K562 (cell line): Measurements from ENCODE around the gene WDR49. TPM values are rescaled to one million over a fixed set of nuclear protein-coding genes. Genes with fewer than 3 reads are reported as not detected.

Experiments used
- ATAC-seq: fragments of 200-7000 bp; cut with Tn5 transposase; 3 replicates; pipeline ENCODE4 v1.9.1; 2020; ENCODE audit warnings: moderate library complexity
- BruUV-seq: library from RNA; stranded (reverse); fragments of 400-500 nt; replicated peaks from 2 replicates; lab custom pipeline; 2021; lab: Mats Ljungman, UMichigan
- CTCF ChIA-PET: fragments of 300-600 bp; formaldehyde crosslinking; extraction: SDS; loops from one replicate; lab custom pipeline; 2021; ENCODE audit warnings: low intra/inter-chr PET ratio; lab: Yijun Ruan, JAX
- POLR2A ChIA-PET: fragments of 300-600, 350-650 bp; sonication (Branson Sonifier 250); formaldehyde crosslinking; extraction: SDS; loops from one replicate; lab custom pipeline; 2021; ENCODE audit warnings: antibody characterized with exemption, inconsistent platforms; lab: Yijun Ruan, JAX
- DNase-seq, 4 experiments: peaks; one replicate each; pipeline versions ENCODE4 v3.0.0 to v3.0.0-alpha.2; 2011 to 2018; ENCODE audit warnings: low spot score in 3 of 4, mixed read lengths in 3 of 4; ENCODE audit errors: extremely low read depth in 1 of 4
- FAIRE-seq: peaks from 2 replicates; lab custom pipeline; 2011; peaks lifted over from hg19 to GRCh38; lab: Jason Lieb, UNC
- H2AFZ ChIP-seq: 2 replicates; pipeline ENCODE4 v1.6.0; 2011; ENCODE audit warnings: low read depth, low read length, control low read depth, inconsistent platforms
- H3K27ac ChIP-seq: fragments of 200-600 bp; 3 replicates; pipeline ENCODE4 v1.8.0; 2011; ENCODE audit warnings: low read depth, mild to moderate bottlenecking, control low read depth, inconsistent platforms, low read length, moderate library complexity, mixed read lengths; ENCODE audit errors: extremely low read depth
- H3K27me3 ChIP-seq, 2 experiments: fragments of 300-600 bp in 1 of 2; 2 replicates in 1 of 2; 3 replicates in 1 of 2; pipeline versions ENCODE4 v1.6.0 to v1.8.0; 2011; ENCODE audit warnings: inconsistent platforms in 2 of 2, low read length in 2 of 2, mild to moderate bottlenecking in 1 of 2, mixed read lengths in 1 of 2, moderate library complexity in 1 of 2; ENCODE audit not compliant: control insufficient read depth in 2 of 2, insufficient read depth in 2 of 2
- H3K36me3 ChIP-seq: fragments of 300-600 bp; 3 replicates; pipeline ENCODE4 v1.8.0; 2011; ENCODE audit warnings: mild to moderate bottlenecking, low read length, inconsistent platforms; ENCODE audit not compliant: control insufficient read depth, insufficient read depth
- H3K4me1 ChIP-seq, 2 experiments: fragments of 200-600 bp in 1 of 2; replicated peaks in 1 of 2; 2 replicates in 1 of 2; 3 replicates in 1 of 2; pipeline versions ENCODE4 v1.5.1 to v1.8.0; 2011; ENCODE audit warnings: inconsistent platforms in 2 of 2, low read length in 2 of 2, mild to moderate bottlenecking in 1 of 2, mixed read lengths in 1 of 2, moderate library complexity in 1 of 2; ENCODE audit not compliant: control insufficient read depth in 2 of 2, insufficient read depth in 2 of 2
- H3K4me2 ChIP-seq: 2 replicates; pipeline ENCODE4 v1.6.1; 2011; ENCODE audit warnings: low read length, control low read depth, inconsistent platforms, mixed read lengths; ENCODE audit not compliant: insufficient read depth
- H3K4me3 ChIP-seq: fragments of 200-600 bp; sonication (generic), shearing (Covaris generic); 2 replicates; pipeline ENCODE4 v1.5.1; 2016; ENCODE audit warnings: control low read depth, inconsistent platforms
- H3K79me2 ChIP-seq: fragments of 200-600 bp; 3 replicates; pipeline ENCODE4 v1.8.0; 2011; ENCODE audit warnings: low read length, inconsistent platforms; ENCODE audit not compliant: control insufficient read depth, insufficient read depth
- H3K9ac ChIP-seq, 2 experiments: 2 replicates each; pipeline versions ENCODE4 v1.6.0 to v1.6.1; 2011; ENCODE audit warnings: low read depth in 2 of 2, low read length in 2 of 2, control low read depth in 1 of 2, inconsistent platforms in 1 of 2, mild to moderate bottlenecking in 1 of 2, mixed read lengths in 1 of 2; ENCODE audit not compliant: insufficient read depth in 1 of 2
- H3K9me1 ChIP-seq: one replicate; pipeline ENCODE4 v1.6.0; 2011; ENCODE audit warnings: inconsistent platforms, mild to moderate bottlenecking, low read length, moderate library complexity; ENCODE audit not compliant: control insufficient read depth, insufficient read depth
- H3K9me3 ChIP-seq: replicated peaks from 2 replicates; pipeline ENCODE4 v1.5.1; 2011; ENCODE audit warnings: low read depth, low read length, inconsistent platforms; ENCODE audit not compliant: control insufficient read depth, insufficient read depth
- H4K20me1 ChIP-seq: replicated peaks from 2 replicates; pipeline ENCODE4 v1.6.1; 2011; ENCODE audit warnings: low read length, inconsistent platforms, mixed read lengths; ENCODE audit not compliant: control insufficient read depth, insufficient read depth
- EWSR1 ChIP-seq: fragments of 450-650 bp; IDR thresholded peaks from 2 replicates; pipeline ENCODE4 v1.6.1; 2018; ENCODE audit warnings: borderline replicate concordance, mild to moderate bottlenecking, low read depth, moderate library complexity; ENCODE audit not compliant: partially characterized antibody
- POLR2A ChIP-seq: fragments of 450-650 bp; conservative IDR thresholded peaks from 2 replicates; pipeline ENCODE4 v1.6.1; 2016
- POLR2AphosphoS5 ChIP-seq: IDR thresholded peaks from 2 replicates; pipeline ENCODE4 v1.6.1; 2011; ENCODE audit warnings: mild to moderate bottlenecking, low read depth, low read length, moderate library complexity; ENCODE audit not compliant: control insufficient read depth, insufficient read depth
- RBM15 ChIP-seq: fragments of 200-400 bp; formaldehyde crosslinking; IDR thresholded peaks from 2 replicates; pipeline ENCODE4 v1.6.1; 2018; ENCODE audit warnings: mild to moderate bottlenecking, low read length, moderate library complexity; ENCODE audit not compliant: insufficient read depth
- SUPT5H ChIP-seq: fragments of 450-650 bp; IDR thresholded peaks from 2 replicates; pipeline ENCODE4 v1.6.1; 2016
- WGBS: fragments of 100-300 bp; shearing (Covaris generic); methylation state at CpG from one replicate; pipeline ENCODE4 v1.1.6; 2016; ENCODE audit warnings: low coverage, mixed read lengths; ENCODE audit not compliant: insufficient coverage; ENCODE audit errors: missing lambda C conversion rate; 5-methylcytosine and 5-hydroxymethylcytosine counted together
- in situ Hi-C: fragments of 300-500 bp; cut with MboI; formaldehyde crosslinking; loops from 4 replicates; pipeline ENCODE4 v1.15.0; 2018; ENCODE audit warnings: inconsistent platforms, mixed read lengths
- intact Hi-C: fragments of 100-400 bp; cut with micrococcal nuclease; formaldehyde crosslinking; loops from 2 replicates; pipeline ENCODE4 v1.14.2; 2022
- polyA plus RNA-seq, 8 experiments: library from polyadenylated mRNA; depleted of rRNA in 4 of 8; stranded (reverse) in 5 of 8; unstranded in 3 of 8; fragments of >200 nt; fragmentation: Nextera tagmentation in 2 of 8; fragmentation: Illumina TruSeq in 1 of 8; extraction: Ambion mirVana in 2 of 8; extraction: Trizol in 1 of 8; gene quantifications; 2 replicates each; pipeline versions ENCODE4 v1.2.1 to v1.2.3, GENCODE V29; 2011 to 2014; ENCODE audit warnings: inconsistent platforms in 1 of 8, missing spikeins in 1 of 8
- total RNA-seq, 7 experiments: library from RNA; depleted of rRNA in 6 of 7; stranded (reverse); fragments of >200 nt in 6 of 7; fragmentation: Illumina TruSeq in 2 of 7; extraction: Trizol in 2 of 7; gene quantifications; 2 replicates each; pipeline versions ENCODE4 v1.2.1 to v1.2.3, GENCODE V29; 2011 to 2021; ENCODE audit warnings: low replicate concordance in 1 of 7
- TF ChIP-seq, protein P1 (sequence below): fragments of 250-450 bp; sonication (Bioruptor Pico); IDR thresholded peaks from 2 replicates; pipeline ENCODE4 v1.5.0; 2021; ENCODE audit warnings: mild to moderate bottlenecking, borderline replicate concordance

WDR49 gene
- total and polyA plus RNA-seq, 9 of the 15 experiments (the other 6 are each of a cell fraction or from before 2014, with no cell fraction given), result not detected

DNA sequence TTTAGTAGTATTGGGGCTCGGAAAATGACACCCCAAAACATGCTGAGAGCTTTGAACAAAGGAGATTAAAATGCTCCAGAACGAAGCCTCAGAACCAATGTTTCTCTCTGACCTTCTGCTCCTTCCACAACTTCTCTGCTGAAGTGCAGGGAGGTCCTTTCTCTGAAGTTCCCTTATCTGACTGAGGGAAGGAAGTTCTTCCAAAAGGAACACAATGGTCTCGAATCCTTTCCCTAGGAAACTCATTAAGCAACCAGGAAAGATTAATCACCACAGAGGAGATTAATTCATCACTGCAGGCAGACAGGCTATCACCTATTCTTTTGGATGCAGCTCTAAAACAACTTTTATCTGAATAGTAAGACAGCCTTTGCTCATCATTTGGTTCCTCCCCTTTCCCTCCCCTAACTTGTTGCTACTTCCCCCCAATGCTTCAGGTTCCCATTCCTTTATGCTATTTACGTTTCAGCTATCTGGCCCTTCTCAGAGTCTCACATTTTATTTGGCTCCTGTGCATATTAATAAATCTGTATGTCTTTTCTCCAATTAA lies 18.2 kb upstream of the WDR49 start:
- POLR2A ChIA-PET, result interaction anchor here (1.1 kb wide), 1 partner anchor 88 kb away, joined by 3 read pairs; no protein-coding TSS in a partner anchor
- peaks cover 27% of the 10 kb centered on the region for H3K36me3 ChIP-seq
- H2AFZ ChIP-seq, result no peak overlapping the region
- no peak overlapping the region for H3K4me3 ChIP-seq
- H3K9ac ChIP-seq, result no peak overlapping the region
- in situ Hi-C loops (no loop called here), intact Hi-C loops (no loop called here)
- CTCF ChIA-PET, result no interaction called here
- H3K4me2 ChIP-seq, result no peak overlapping the region
- no peaks in the 10 kb centered on the region for H3K79me2 ChIP-seq
- no peaks in the 10 kb centered on the region for H4K20me1 ChIP-seq
- no peak overlapping the region for H3K27ac ChIP-seq
- no peak; the same call in 2 of the 3 replicates for ATAC-seq
- TF ChIP-seq EWSR1 (no peak), POLR2A (peak; percentile 55; the same call in 1 of the 2 replicates), POLR2AphosphoS5 (peak; percentile 54; the same call in 1 of the 2 replicates), SUPT5H (peak; percentile 43; the same call in 1 of the 2 replicates), RBM15 (no peak)
- TF ChIP-seq, protein P1, sequence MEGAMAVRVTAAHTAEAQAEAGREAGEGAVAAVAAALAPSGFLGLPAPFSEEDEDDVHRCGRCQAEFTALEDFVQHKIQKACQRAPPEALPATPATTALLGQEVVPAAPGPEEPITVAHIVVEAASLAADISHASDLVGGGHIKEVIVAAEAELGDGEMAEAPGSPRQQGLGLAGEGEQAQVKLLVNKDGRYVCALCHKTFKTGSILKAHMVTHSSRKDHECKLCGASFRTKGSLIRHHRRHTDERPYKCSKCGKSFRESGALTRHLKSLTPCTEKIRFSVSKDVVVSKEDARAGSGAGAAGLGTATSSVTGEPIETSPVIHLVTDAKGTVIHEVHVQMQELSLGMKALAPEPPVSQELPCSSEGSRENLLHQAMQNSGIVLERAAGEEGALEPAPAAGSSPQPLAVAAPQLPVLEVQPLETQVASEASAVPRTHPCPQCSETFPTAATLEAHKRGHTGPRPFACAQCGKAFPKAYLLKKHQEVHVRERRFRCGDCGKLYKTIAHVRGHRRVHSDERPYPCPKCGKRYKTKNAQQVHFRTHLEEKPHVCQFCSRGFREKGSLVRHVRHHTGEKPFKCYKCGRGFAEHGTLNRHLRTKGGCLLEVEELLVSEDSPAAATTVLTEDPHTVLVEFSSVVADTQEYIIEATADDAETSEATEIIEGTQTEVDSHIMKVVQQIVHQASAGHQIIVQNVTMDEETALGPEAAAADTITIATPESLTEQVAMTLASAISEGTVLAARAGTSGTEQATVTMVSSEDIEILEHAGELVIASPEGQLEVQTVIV (CRISPR knock-in tag), result no peak
- H3K27me3 ChIP-seq, result no peaks in the 10 kb centered on the region
- no TSS peak for BruUV-seq
- H3K9me3 ChIP-seq, result no peaks in the 10 kb centered on the region
- FAIRE-seq, result no peak
- DNase-seq, result no peak
- H3K4me1 ChIP-seq, result no peaks in the 10 kb centered on the region
- 71% methylated on average over 4 of the region's 4 CpGs for WGBS
- no peaks in the 10 kb centered on the region for H3K9me1 ChIP-seq
